ENCODE data around the gene WNT11.

Gene WNT11

GRCh38 chr11:76241243-76242000 is 35.1 kb upstream of the WNT11 start:
- ATAC-seq = no peak
- TF ChIP-seq TOX (CRISPR knock-in tag; IDR thresholded peaks at IDR 0.05; ENCODE audit: borderline replicate concordance) (no peak), RARB (CRISPR knock-in tag; IDR thresholded peaks at IDR 0.05) (no peak), ZFP30 (CRISPR knock-in tag; IDR thresholded peaks at IDR 0.05) (no peak), BACH2 (CRISPR knock-in tag; IDR thresholded peaks at IDR 0.05; ENCODE audit: borderline replicate concordance) (no peak), ZNF70 (CRISPR knock-in tag; IDR thresholded peaks at IDR 0.05) (no peak), PATZ1 (CRISPR knock-in tag; IDR thresholded peaks at IDR 0.05; ENCODE audit: borderline replicate concordance) (no peak), ESRRG (CRISPR knock-in tag; IDR thresholded peaks at IDR 0.05) (no peak), GLIS3 (CRISPR knock-in tag; IDR thresholded peaks at IDR 0.05) (no peak), CREB5 (CRISPR knock-in tag; IDR thresholded peaks at IDR 0.05; ENCODE audit: low read depth) (no peak), TSHZ2 (CRISPR knock-in tag; IDR thresholded peaks at IDR 0.05) (no peak), SNAI2 (CRISPR knock-in tag; IDR thresholded peaks at IDR 0.05) (no peak), ISL1 (CRISPR knock-in tag; IDR thresholded peaks at IDR 0.05) (no peak), CSDC2 (CRISPR knock-in tag; IDR thresholded peaks at IDR 0.05) (no peak)

- TF ChIP-seq ZFP30 (CRISPR knock-in tag; IDR thresholded peaks at IDR 0.05) (no peak), PPARA (CRISPR knock-in tag; IDR thresholded peaks at IDR 0.05; ENCODE audit: borderline replicate concordance) (no peak), GLIS3 (CRISPR knock-in tag; IDR thresholded peaks at IDR 0.05) (no peak), ZNF565 (CRISPR knock-in tag; conservative IDR thresholded peaks at IDR 0.05; ENCODE audit: low read depth) (no peak), TOX (CRISPR knock-in tag; IDR thresholded peaks at IDR 0.05; ENCODE audit: borderline replicate concordance) (no peak), ESRRG (CRISPR knock-in tag; IDR thresholded peaks at IDR 0.05) (no peak), ISL1 (CRISPR knock-in tag; IDR thresholded peaks at IDR 0.05) (no peak), CSRNP3 (CRISPR knock-in tag; IDR thresholded peaks at IDR 0.05) (no peak), SNAI2 (CRISPR knock-in tag; IDR thresholded peaks at IDR 0.05) (no peak), ZFP3 (CRISPR knock-in tag; IDR thresholded peaks at IDR 0.05) (no peak), ZNF70 (CRISPR knock-in tag; IDR thresholded peaks at IDR 0.05) (no peak), TSHZ2 (CRISPR knock-in tag; IDR thresholded peaks at IDR 0.05) (no peak), ZC3H10 (CRISPR knock-in tag; IDR thresholded peaks at IDR 0.05) (no peak), OSR1 (CRISPR knock-in tag; IDR thresholded peaks at IDR 0.05) (no peak), CSDC2 (CRISPR knock-in tag; IDR thresholded peaks at IDR 0.05) (no peak), ARNTL (CRISPR knock-in tag; IDR thresholded peaks at IDR 0.05; ENCODE audit: borderline replicate concordance, low read depth) (no peak), PATZ1 (CRISPR knock-in tag; IDR thresholded peaks at IDR 0.05; ENCODE audit: borderline replicate concordance) (no peak), TCF4 (CRISPR knock-in tag; IDR thresholded peaks at IDR 0.05; ENCODE audit: borderline replicate concordance) (no peak), POU6F1 (CRISPR knock-in tag; IDR thresholded peaks at IDR 0.05; ENCODE audit: borderline replicate concordance, low read depth) (no peak)
Measured at GRCh38 chr11:76240666-76241065, 34.4 kb upstream of the WNT11 start.

More at GRCh38 chr11:76240666-76241065, 34.4 kb upstream of the WNT11 start:
- no peak for ATAC-seq

Measured in SK-N-SH treated with all-trans-retinoic acid at 6 μM for 48 hours (cell line).